Measurements from ENCODE around the gene MOB3B. TPM values are rescaled to one million over a fixed set of nuclear protein-coding genes. Genes with fewer than 3 reads are reported as not detected.

MOB3B gene
- total RNA-seq, 4 donors from 2014 or later = 16.2 to 23.7 (median 19.7) TPM

DNA sequence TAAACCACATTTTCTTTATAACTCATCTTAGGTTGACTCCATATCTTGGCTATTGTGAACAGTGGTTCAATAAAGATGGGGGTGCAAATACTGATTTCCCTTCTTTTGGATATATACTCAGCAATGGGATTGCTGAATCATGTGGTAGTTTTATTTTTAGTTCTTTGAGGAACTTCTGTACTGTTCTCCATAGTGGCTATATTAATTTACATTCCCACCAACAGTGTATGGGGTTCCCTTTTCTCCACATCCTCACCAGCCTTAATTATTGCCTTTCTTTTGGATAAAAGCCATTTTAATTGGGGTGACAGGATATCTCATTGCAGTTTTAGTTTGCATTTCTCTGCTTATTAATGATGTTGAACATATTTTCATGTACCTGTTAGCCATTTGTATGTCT, 125.0 kb downstream of the MOB3B start:
- no peak for TF ChIP-seq POLR2A (IDR thresholded peaks at IDR 0.05)
- TF ChIP-seq, protein P1, sequence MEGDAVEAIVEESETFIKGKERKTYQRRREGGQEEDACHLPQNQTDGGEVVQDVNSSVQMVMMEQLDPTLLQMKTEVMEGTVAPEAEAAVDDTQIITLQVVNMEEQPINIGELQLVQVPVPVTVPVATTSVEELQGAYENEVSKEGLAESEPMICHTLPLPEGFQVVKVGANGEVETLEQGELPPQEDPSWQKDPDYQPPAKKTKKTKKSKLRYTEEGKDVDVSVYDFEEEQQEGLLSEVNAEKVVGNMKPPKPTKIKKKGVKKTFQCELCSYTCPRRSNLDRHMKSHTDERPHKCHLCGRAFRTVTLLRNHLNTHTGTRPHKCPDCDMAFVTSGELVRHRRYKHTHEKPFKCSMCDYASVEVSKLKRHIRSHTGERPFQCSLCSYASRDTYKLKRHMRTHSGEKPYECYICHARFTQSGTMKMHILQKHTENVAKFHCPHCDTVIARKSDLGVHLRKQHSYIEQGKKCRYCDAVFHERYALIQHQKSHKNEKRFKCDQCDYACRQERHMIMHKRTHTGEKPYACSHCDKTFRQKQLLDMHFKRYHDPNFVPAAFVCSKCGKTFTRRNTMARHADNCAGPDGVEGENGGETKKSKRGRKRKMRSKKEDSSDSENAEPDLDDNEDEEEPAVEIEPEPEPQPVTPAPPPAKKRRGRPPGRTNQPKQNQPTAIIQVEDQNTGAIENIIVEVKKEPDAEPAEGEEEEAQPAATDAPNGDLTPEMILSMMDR (IDR thresholded peaks at IDR 0.05) = no peak
- H3K27me3 ChIP-seq = no peaks in the 10 kb centered on the region
- H3K36me3 ChIP-seq = no peaks in the 10 kb centered on the region
- no peak for DNase-seq (ENCODE audit: low spot score in 2 of 2)
- H3K9me3 ChIP-seq = no peaks in the 10 kb centered on the region
- no peak overlapping the region for H3K27ac ChIP-seq
- peaks cover 0 to 17% (median 3%) of the 10 kb centered on the region in 4 donors for H3K4me1 ChIP-seq
- H3K4me3 ChIP-seq = no peak overlapping the region

DNA sequence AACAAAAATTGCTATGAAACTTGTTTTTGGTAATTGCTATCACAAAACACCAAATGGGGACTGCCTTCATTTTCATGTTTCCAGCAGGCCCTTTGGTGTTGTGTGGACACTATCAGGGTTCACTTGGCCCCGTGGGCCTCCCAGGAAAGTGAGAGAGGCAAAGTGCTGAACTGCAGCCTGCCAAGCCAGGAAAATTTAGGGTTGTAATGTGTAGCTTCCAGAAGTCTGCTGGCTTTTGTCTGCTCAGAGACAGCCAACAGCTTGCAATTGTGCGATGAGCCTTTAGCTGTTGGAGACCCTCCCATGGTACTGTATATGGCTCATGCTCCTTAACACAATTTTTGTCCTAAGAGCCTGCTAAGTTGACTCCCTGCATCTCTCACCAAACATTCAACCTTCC, 127.0 kb downstream of the MOB3B start:
- DNase-seq (ENCODE audit: low spot score in 2 of 2) = no peak
- Histone ChIP-seq H3K4me1 (peaks cover 0 to 8% (median under 1%) of the 10 kb centered on the region in 4 donors), H3K9me3 (no peaks in the 10 kb centered on the region), H3K36me3 (no peaks in the 10 kb centered on the region), H3K27me3 (no peaks in the 10 kb centered on the region), H3K4me3 (no peak overlapping the region), H3K27ac (no peak overlapping the region)
- 59 to 66% methylated on average over 2 of the region's 2 CpGs for WGBS, 2 donors
- no peak for TF ChIP-seq EP300 (IDR thresholded peaks at IDR 0.05)
- TF ChIP-seq, protein P1 (IDR thresholded peaks at IDR 0.05) = no peak
- no peak for TF ChIP-seq POLR2A (IDR thresholded peaks at IDR 0.05)

DNA sequence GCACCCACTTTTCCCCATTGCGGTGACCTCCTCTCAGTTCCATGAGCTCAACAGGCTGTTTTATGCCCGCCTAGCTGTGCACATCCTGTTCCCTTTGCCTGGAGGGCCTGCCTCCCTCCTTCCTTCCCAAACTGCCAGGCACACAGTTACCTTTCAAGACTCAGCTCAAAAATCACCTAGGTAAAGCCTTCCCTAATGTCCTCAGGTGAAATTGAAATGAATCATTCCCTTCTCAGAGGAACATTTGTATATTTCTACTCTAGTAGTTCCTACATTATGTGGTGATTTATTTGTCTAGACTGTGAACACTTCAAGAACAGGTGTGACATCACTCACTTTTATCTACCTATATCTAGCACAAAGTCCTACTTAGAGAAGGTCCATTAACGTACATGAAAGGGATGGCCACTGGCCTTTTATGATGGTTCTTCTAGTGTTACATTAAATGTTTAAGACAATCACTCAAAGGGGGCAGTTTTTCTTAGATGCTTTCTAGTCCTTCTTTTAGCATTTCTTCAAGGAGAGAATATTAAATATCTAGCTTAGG, 129.2 kb downstream of the MOB3B start:
- H3K36me3 ChIP-seq = no peaks in the 10 kb centered on the region
- H3K4me3 ChIP-seq = no peak overlapping the region
- no peak for DNase-seq (ENCODE audit: low spot score in 2 of 2)
- H3K4me1 ChIP-seq = peaks cover 0 to 4% (median 0%) of the 10 kb centered on the region in 4 donors
- H3K27ac ChIP-seq = no peak overlapping the region
- no peaks in the 10 kb centered on the region for H3K27me3 ChIP-seq
- WGBS, 2 donors = 91% methylated on average over 3 of the region's 3 CpGs
- no peaks in the 10 kb centered on the region for H3K9me3 ChIP-seq
- TF ChIP-seq EP300 (IDR thresholded peaks at IDR 0.05) (no peak), POLR2A (IDR thresholded peaks at IDR 0.05) (no peak)
- TF ChIP-seq, protein P1 (IDR thresholded peaks at IDR 0.05) = no peak

DNA sequence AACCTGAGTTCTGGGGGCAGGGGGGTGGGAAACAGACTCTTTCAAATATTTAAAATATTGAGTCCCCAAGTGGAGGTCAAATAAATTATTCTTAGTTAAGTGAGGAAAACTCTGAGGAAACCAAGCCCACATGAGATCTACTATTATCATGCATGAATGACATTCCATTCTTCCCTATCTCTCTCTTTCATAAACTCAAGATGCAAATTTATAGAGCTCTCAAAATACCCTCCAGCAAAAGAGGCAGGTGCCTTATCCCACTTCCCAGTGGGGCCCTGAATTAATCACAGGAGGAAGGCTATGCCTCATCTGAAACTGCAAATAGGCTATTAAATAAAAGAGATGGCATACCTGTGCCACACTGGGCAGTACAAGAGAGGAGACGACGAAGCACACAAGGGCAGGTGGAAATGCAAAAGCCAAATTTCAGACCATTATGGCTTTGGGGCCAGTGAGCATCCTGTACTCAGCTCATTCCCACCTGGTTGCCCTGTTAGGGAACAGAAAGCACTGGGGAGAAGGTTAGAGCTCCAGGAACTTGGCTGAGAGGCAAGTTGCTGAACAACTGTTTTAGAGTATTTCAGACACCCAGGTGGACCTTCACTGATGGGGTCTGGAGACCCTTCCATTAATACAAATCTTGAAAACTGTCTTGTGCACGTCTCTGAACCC, 130.5 kb downstream of the MOB3B start:
- H3K27me3 ChIP-seq = no peaks in the 10 kb centered on the region
- DNase-seq (ENCODE audit: low spot score in 2 of 2) = no peak
- 90 to 93% methylated on average over 3 of the region's 3 CpGs for WGBS, 2 donors
- no peaks in the 10 kb centered on the region for H3K36me3 ChIP-seq
- TF ChIP-seq POLR2A (IDR thresholded peaks at IDR 0.05) = no peak
- TF ChIP-seq EP300 (IDR thresholded peaks at IDR 0.05) = no peak
- TF ChIP-seq, protein P1 (IDR thresholded peaks at IDR 0.05) = no peak
- H3K27ac ChIP-seq = no peak overlapping the region
- H3K4me3 ChIP-seq = no peak overlapping the region
- H3K9me3 ChIP-seq = no peaks in the 10 kb centered on the region
- peaks cover 0 to 17% (median 4%) of the 10 kb centered on the region in 4 donors for H3K4me1 ChIP-seq

DNA sequence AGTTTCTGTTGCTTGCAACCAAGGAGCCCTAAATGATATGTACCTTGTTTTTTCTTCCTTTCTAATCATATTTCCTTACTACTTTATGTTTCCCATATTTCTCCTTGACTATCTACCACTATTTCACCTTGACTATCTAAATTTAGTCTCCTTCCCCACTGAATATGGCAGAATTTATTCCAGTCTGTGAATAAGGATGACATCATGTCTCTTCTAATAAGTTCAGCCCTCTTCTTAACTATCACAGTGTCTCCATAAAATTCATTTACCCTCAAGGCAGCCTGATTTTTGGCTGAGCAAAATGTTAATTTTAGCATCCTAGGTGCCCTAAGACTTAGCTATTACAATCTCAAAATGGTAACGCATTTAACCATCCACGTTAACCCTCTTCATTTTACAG, 133.1 kb downstream of the MOB3B start:
- no peak for DNase-seq (ENCODE audit: low spot score in 2 of 2)
- Histone ChIP-seq H3K27me3 (no peaks in the 10 kb centered on the region), H3K4me1 (peaks cover 0 to 30% (median 9%) of the 10 kb centered on the region in 4 donors), H3K27ac (no peak overlapping the region), H3K36me3 (no peaks in the 10 kb centered on the region), H3K9me3 (no peaks in the 10 kb centered on the region), H3K4me3 (no peak overlapping the region)
- TF ChIP-seq POLR2A (IDR thresholded peaks at IDR 0.05) (no peak), EP300 (IDR thresholded peaks at IDR 0.05) (no peak)
- 87 to 94% methylated on average over 2 of the region's 2 CpGs for WGBS, 2 donors
